HG03457 (cell line): ENCODE results near the gene ZNF23.
"Not testable (repeated sequence)": the region's sequence is repeated elsewhere in the genome, so short reads cannot be mapped to it uniquely, and the experiment has no call there.

Source experiments
- ATAC-seq: cut with Tn5 transposase; IDR thresholded peaks from one replicate; pipeline ENCODE4 v1.9.1; 2021; ENCODE audit warnings: moderate number of reproducible peaks; ENCODE audit not compliant: unreplicated experiment

ZNF23 gene

DNA sequence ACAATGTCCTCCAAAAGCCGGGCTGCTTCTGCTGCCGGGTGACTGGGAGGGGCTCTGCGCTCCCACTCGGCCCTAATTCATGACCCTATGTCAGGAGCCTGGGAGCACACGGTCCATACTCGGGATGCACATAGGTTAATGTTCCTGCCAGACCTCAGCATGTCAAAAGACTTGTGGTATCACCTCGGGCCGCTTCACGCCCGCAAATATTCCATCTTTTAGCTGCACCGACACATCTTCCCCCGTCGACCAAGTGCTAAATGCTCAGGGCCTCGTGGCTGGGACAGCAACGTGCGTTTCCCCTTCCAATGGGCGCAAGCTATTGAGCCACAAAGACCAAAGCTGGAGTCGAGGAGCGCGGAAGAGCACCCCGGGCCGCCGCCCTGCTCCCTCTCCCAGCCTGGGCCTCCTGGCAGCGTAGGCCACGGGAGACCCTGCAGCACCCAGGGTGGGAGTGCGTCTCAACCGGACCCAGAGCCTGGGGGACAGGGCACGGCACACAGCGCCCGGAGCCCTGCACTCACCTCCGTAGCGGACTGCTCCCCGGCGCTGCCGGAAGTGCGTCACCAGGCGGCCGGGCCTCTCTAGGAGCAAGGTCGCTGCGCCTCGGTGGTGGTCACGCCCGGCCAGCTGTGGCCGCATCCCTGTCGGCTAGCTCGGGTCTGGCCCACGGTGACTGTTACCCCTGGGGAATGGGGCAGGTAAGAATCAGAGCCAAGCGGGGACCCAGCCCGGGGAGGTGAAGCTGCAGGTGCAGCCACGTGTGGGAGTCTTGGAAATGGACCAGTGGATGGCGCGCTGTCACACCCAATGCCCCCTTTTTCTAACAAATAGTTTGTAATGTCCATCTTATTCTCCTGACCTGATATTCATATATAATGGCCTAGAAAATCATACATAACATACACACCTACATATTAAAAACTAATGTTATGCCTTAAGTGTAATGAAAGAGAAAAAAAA, at the start of gene ZNF23:
Gene ZNF23 (minus strand): TSS at position 562 of the 963 bp plus-strand sequence. CDS start 5,451 bp downstream, outside the sequence.
- ATAC-seq = peak; percentile 94

DNA sequence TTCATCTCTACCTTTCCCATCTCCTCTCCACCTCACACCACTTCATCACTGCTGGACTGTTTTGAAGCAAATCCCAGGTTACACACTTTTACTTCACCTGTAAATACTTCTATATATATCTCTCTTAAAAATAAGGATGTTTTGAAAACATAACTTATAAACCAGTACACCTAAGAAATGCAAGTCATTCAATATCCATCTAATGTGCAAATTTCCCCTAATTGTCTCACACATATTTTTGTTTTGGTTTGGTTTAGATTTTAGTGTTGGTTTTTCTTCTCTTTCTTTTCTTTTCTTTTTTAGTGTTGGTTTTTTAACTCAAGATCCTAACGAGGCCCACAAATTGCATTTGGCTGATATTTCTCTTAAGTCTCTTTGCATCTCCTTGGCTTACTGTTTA, 45.0 kb upstream of the ZNF23 start:
- ATAC-seq = no peak

DNA sequence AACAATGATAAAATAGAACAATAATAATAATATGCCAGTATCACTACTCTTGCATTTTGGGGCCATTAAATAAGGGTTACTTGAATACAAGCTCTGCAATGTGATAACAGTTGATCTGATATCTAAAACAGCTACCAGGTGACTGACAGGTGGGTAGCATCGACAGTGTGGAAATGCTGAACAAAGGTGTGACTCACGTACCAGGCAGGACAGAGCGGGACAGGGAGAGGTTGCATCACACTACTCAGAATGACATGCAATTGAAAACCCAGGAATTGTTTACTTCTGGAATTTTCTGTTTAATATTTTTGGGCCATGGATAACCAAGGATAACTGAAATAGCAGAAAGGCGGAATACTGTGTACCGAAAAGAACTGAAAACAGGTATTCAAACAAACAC, 42.9 kb upstream of the ZNF23 start:
- no peak for ATAC-seq

DNA sequence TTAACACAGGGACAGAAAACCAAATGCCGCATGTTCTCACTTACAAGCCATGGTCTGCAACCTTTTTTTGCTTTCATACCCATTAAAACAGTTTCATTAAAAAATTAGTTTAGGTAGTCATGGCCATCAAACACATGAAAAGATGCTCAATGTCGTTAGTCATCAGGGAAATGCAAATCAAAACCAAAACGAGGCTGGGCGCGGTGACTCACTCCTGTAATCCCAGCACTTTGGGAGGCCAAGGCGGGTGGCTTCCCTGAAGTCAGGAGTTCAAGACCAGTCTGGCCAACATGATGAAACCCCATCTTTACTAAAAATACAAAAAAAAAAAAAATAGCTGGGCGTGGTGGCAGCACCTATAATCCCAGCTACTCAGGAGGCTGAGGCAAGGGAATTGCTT, 42.0 kb upstream of the ZNF23 start:
- ATAC-seq = not testable (repeated sequence)

DNA sequence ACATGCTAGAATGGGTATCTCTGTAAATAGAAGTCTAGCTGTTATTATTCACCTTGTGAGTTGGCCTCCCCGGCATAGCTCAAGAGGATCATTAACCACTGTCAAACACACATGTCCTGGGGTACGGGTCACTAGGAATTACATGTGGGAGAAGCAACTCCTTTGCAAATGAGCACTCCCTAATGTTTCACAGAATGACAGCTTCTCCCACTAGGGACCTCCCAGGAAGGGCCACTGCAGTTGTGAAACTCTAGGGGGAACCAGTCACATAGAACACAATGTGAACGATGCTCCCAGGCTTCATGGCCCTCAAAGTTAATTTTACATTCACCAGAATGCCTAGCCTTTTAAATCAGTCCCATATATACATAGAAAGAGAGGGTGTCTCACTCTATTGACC, 39.5 kb upstream of the ZNF23 start:
- no peak for ATAC-seq

DNA sequence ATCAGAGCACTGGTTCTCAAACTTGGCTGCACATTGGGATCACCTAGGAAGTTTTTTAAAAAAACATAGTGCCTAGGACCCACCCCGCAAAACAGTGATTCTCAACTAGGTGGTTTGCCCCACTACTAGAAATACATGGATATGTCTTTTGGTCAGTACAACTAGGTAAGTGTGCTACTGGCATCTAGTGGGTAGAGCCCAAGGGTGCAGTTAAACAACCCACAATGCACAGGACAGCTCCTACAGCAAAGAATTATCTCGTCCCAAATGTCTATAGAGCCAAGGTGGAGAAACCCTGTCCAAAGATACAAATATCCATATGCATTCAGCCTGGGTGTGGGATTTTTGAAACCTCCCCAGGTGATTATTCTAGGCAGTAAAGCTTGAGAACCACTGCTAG, 38.9 kb upstream of the ZNF23 start:
- ATAC-seq = no peak

DNA sequence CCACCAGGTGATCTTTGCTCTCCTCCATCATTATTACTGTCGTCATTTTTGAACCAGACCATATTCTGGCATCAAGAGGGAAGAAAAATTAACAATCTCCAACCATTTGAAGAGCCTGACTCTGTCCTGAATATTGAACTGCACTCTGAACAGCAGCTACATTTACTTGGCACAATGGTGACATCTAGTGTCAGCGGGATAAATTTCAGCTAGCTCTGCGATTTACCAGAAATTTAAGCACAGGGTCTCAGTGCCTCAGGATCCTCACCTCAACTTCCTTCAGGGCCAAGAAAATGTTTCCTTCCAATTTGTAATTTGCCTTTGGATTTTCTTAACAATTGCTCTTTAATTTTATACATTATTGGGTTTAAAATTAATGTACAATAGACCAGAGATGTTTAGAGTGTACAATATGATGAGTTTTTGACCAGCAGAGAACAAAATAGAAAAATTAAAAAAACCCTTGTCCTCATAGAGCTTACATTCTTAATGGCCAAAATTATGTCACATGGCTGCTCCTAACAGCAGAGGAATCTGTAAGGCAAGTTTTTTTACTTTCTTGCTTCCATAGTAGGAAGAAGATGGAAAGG, 37.8 kb upstream of the ZNF23 start:
- no peak for ATAC-seq

DNA sequence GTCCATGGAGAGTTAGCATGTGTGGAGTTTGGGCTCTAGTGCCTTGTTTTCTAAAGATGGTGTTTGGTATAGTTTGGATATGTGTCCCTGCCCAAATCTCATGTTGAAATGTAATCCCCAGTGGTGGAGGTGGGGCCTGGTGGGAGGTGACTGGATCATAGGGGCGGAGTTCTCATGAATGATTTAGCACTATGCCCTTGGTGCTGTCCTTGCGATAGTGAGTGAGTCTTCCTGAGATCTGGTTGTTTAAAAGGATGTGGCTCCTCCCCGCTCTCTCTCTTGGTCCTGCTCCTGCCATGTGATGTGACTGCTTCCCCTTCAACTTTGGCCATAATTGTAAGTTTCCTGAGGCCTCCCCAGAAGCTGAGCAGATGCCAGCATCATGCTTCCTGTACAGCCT, 36.0 kb upstream of the ZNF23 start:
- ATAC-seq = no peak

DNA sequence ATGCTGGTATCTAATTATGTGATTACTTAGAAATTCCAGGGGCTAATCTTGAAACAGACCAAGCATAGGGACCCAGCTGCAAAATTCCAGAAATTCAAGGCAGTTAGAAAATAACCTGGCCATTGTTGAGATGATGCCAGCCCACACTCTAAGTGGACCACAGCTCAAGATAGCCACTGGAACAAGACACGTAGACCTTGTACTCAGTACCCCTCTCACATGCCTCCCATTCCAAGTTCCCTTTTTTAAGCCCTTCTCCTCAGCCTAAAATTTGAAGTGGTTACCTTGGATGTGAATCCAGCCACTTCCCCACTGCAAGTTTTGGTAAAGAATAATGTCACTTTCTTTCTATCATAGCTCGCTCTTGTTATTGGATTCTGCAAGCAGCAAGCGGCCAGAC, 31.2 kb upstream of the ZNF23 start:
- no peak for ATAC-seq

DNA sequence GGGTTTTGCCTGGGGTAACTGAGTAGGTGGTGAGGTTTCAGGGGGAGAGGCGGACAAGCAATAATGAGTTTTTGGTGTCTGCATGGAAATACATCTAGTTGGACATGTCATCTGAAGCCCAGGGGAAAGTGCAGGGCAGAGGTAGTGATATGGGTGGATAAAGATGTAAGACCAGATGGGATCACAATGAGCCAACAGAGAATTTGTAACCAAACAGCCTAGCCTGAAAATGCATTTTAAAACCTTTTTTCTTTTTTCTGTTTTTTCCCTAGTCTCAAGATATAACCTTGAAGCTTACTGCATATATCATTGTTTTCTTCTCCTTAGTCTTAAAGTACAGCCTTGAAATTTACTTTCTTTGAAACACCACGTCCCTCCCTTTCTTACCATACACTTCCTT, 30.7 kb upstream of the ZNF23 start:
- no peak for ATAC-seq

DNA sequence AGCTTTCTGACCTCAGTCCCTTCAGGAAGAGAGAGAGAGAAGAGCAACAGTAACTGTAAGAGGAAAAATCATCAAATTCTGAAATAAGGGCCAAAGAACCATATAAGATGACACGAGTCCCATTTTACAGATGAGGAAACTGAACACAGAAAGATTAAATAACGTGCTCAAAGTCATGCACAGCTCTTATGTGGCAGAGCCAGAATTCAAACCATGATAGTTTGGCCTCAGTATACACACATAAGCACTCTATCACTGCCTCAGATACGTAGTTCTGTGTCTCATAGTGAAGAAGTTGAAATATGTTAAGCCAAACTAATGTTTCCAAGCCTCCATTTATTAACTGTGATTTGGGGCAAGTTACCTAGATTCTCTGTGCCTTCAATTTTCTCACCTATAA, 29.0 kb upstream of the ZNF23 start:
- no peak for ATAC-seq

DNA sequence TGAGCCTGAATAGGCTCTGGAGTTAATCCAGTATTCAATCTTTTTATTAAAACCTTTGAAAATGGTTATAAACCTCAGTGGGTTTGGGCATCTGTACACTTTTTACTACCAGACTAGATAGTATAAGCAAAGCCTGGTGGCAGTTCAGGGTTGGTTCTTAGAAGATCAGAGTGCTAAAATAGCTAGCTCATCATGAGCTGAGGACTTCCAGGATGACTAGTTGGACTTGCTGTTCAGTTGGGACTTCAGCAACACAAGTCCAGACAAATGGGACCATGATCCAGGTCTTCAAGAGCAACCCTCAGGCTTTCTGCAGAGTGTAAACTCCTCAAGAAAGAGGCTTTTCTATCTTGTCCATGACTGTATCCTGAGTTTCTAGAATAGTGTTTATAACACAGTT, 28.3 kb upstream of the ZNF23 start:
- no peak for ATAC-seq

DNA sequence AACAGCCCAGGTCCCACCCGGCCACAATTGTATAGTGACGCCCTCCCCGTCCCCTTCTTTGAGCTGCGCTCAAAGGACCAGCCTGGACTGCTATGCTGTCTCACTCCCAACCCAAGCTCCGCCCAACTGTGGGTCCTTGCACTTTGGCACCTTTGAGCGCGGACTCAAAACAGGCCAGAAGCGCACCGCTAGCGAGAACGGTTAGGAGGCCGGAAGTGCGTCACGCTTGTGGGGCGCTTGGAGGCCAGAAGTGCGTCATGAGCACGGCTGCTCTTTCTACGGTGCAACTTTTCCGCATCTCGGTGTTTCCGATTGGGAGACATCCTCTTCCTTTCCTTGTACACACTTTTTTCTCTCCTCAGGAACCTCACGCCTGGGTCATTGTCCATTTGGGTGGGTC, 27.1 kb upstream of the ZNF23 start, which contains the start of gene ZNF19:
Gene ZNF19 (minus strand): TSS at position 203 of the 400 bp plus-strand sequence. CDS start 7,210 bp downstream, outside the sequence.
- no peak for ATAC-seq

DNA sequence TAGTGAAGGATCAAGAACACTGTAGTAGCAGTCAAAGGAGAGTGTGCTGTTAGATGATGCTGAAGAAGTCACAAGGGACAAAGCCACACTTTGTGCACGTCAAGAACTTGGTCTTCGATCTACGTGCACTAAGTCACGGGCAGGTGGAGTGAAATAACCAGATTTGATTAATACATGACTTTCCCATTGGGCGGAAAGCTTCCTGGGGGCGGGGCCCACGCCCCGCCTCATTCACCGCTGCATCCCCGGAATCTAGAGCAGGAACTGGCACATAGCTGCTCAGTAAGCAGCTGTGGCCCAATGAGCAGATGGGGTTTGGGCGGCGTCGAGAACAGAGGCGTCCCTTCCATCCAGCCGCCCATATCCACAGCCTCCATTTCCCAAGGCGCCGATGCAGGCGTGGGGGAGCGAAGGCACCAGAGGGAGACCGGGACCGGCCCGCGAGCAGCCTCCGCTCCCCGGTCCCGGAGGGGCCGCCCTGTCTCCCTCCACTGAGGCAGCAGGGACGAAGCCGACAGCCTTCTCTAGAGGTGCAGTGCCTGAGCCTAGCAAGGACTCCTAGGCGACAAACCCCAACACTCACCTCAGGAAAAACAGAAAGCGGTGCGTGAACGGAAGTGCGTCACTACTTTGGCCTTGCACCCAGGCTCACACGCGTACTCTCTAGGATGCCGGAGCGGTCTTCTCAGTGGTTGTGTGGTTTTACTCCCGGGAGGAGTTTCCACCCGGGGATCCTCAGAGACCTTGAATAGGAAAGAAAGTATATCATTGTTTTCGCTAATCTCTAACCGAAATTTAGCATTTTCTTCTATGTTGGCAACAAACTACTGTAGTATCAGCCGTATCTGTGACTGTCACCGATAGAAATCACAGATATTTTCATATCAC, 22.2 kb upstream of the ZNF23 start:
- peak; percentile 69 for ATAC-seq

DNA sequence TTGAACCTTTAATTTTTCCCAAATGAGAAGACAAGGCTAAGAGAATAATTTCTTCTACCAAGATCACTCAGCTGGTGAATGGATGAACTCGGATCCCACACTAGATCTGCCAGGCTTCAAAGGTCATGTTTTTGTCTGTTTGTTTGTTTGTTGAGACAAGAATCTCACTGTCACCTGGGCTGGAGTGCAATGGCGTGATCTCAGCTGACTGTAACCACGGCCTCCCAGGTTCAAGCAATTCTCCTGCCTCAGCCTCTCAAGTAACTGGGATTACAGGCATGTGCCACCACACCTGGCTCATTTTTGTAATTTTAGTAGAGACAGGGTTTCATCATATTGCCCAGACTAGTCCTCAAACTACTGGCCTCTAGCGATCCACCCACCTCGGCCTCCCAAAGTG, 20.5 kb upstream of the ZNF23 start:
- no peak for ATAC-seq

DNA sequence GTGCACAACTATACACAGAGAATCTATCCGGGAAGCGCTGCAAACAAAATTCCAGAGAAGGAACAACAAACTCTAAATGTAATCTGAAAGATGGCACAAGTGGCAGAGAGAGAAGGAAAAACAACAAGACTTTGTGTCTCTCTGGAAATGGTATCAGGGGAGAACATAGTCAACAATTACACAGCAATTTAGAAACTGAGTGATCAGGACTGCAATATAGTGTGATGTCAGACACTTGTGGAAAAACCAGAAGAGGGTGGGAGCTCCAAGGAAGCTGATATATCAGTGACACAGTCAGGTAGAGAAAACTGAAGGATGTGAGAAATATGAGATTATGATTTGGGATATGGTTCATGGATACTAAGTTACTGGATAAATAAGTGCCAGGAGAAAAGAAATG, 18.9 kb upstream of the ZNF23 start:
- no peak for ATAC-seq

DNA sequence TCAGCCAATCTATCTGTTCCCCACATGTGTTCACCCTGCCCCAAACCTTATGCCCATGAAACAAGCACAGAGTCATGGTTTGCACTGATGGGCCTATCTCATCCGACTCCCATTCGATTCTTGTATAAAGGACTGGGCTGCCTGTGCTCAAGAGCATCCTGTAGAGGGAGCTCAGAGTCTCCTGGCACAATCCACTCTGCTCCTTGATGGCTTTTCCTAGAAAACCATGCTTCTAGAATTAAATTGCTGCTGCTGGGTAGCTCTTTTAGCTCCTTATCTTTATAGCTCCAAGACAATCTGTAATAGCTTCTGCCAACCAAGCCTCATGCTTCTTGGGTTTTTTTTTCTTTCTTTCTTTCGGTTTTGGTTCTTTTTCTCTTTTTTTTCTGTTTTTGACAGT, 17.4 kb upstream of the ZNF23 start:
- ATAC-seq = no peak

DNA sequence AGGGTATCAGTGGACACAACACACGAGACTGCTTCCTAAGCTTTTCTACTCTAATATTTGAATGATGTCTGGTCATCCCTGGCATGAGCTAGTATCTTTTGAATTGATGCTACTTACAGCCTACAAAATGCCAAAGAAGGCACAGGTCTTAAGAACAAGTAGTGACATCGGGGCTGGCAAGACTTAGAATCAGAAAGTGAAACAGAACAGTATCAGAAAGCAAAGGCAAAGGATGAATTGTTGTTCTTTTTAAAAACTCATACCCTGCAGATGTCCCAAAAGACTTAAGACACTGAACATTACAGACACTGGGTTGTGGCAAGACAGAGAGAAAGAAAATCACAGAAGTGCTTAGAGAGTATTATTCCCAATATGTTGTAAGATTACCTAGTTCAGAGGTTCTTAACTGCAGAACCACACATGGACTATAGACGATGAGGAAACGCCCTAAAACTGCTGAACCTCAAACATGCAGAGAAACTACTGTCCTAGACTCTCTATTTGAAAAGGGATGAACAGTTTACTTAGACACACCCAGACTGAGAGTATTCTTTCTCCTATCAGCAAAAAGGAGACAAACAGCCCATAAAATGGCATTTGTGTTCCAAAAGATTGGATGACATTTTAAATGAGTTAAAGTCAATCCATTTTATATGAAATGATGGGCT, 14.5 kb upstream of the ZNF23 start:
- no peak for ATAC-seq

DNA sequence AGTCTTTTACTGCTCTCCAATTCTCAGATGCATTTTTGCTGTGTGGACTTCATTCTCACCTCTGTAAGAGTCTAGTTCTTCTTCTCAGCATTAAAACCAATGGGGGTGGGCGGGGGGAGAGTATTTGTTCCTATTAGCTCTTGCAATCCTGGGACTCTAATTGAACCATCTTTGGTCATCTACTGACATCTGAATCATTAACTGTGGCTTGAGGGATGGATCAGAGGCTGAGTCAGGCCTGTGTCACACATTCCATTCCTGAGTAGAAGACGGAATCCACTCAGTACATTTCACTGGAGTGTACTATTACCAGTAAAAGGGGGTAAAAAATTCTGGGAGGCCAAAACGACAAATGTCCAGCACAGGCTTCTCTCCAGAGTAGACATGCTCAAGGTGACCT, 12.8 kb upstream of the ZNF23 start:
- no peak for ATAC-seq

DNA sequence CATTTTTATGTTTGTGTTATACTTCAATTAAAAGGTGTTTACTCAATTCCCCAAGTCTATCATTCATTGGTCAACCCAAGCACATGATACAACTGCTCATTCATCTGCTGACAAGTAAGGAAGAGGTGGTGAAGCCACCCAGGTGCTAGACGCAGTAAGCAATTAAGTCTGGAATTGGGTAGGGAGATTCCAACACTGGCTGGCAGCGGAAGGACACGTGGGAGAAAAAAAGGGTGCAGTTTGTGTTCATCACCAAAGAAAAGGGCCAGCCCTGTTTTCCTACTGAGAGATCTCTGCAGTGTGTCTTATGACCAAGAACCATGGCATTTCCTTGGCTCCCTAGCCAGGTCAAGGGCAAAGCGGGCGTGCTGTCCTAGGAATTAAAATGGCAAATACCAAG, 11.8 kb upstream of the ZNF23 start:
- no peak for ATAC-seq

DNA sequence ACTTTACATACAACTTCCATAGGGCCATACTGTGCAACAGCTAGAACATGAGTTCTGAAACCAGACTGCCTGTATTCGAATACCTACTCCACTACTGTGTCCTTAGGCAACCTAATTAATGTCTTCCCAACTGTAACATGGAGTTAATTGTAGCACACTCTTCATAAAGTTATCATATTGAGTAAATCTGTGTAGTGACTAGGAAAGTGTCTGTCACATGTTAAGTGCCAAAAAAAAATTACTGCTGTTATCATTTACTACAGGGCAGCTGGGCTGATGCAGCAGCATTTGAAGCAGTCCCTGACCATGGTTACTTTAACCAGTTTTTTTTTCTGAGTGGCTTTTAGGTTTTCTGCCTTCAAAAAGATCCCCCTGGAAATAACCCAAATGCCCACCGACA, 10.9 kb upstream of the ZNF23 start:
- ATAC-seq = no peak
